Hepatocyte (in vitro differentiated cells): Measurements from ENCODE around the gene CCDC18.

ENCODE experiments used
- EZH2 ChIP-seq: fragments of 200-600 bp; sonication (generic); IDR thresholded peaks from 2 replicates; pipeline ENCODE4 v1.6.1; 2016; ENCODE audit warnings: antibody characterized with exemption, mild to moderate bottlenecking, borderline replicate concordance
- EZH2phosphoT487 ChIP-seq: fragments of 200-600 bp; sonication (generic); IDR thresholded peaks from one replicate; pipeline ENCODE4 v1.6.1; 2018; ENCODE audit warnings: antibody characterized with exemption, mild to moderate bottlenecking, low read depth, moderate library complexity; ENCODE audit not compliant: unreplicated experiment, severe bottlenecking
- TF ChIP-seq, protein P1 (sequence below): fragments of 200-600 bp; sonication (generic); IDR thresholded peaks from 2 replicates; pipeline ENCODE4 v1.5.1; 2016; ENCODE audit warnings: antibody characterized with exemption, mild to moderate bottlenecking; ENCODE audit not compliant: poor library complexity

DNA sequence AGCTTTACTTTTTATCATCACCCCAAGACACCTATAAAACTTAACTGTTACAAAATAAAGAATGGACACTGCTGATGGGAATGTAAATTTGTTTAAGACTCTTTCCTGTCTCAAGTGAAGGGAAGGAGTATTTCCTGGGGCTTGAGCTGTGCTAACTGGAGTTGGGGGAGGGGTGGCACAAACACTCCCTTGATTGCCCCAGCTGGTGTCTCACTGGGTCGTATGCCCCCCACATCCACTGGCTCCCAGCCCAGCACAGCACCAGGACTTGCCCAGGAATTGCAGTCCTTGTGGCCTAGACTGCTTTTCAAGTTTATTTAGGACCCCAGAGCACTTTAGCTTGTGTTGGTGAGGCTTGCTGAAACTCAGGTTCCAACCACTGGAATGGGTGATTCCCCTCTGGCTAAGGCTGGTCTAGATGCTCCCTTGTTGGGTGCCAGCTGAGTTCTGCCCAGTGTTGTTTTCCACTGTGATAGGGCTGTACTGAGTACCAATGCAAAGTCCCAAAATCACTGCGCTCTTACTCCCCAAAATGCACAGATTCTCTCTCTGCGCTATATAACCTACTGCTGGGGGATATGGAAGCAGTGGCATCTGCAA, 116.1 kb downstream of the CCDC18 start:
- TF ChIP-seq, protein P1, sequence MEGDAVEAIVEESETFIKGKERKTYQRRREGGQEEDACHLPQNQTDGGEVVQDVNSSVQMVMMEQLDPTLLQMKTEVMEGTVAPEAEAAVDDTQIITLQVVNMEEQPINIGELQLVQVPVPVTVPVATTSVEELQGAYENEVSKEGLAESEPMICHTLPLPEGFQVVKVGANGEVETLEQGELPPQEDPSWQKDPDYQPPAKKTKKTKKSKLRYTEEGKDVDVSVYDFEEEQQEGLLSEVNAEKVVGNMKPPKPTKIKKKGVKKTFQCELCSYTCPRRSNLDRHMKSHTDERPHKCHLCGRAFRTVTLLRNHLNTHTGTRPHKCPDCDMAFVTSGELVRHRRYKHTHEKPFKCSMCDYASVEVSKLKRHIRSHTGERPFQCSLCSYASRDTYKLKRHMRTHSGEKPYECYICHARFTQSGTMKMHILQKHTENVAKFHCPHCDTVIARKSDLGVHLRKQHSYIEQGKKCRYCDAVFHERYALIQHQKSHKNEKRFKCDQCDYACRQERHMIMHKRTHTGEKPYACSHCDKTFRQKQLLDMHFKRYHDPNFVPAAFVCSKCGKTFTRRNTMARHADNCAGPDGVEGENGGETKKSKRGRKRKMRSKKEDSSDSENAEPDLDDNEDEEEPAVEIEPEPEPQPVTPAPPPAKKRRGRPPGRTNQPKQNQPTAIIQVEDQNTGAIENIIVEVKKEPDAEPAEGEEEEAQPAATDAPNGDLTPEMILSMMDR: no peak
- TF ChIP-seq EZH2 (no peak), EZH2phosphoT487 (no peak)
